ENCODE results near the gene GPN3. TPM values are rescaled to one million over a fixed set of nuclear protein-coding genes. Genes with fewer than 3 reads are reported as not detected.
"Not testable (repeated sequence)": the region's sequence is repeated elsewhere in the genome, so short reads cannot be mapped to it uniquely, and the experiment has no call there.

Gene GPN3
- total RNA-seq, 1 donor from 2014 or later = 50.3 TPM

DNA sequence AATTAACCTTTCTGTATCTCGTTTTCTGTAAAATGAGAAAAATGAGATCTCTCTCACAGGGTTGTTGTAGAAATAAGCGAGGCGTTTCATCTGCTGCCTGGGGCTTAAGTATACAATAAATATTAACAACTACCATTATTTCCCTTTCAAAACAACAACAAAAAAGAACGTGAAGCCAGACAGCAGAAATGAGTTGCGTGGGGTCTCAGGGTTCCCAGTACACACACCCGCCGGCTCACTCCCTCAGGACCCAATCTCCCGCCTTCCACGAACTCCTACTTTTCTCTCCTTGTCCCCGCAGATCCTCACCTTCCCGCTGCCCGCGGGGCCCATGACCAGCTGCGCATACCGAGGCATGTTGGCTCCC is 227 bp downstream of the GPN3 start:
- peaks cover 20% of the 10 kb centered on the region for H3K36me3 Mint-ChIP-seq (ENCODE audit: low read depth)
- DNase-seq (ENCODE audit: low spot score) = no peak
- intact Hi-C loops (cut with micrococcal nuclease) = loop anchor here (1.0 to 10.0 kb wide), 12 partner anchors 18 to 357 kb away; partner anchors contain the start of genes ANAPC7, ARPC3, ATP2A2 and PPP1CC
- no peaks in the 10 kb centered on the region for H3K9me3 Mint-ChIP-seq
- peak overlapping the region; percentile 95 for H3K27ac Mint-ChIP-seq
- H3K4me1 Mint-ChIP-seq (ENCODE audit: low read depth) = peaks cover 31% of the 10 kb centered on the region
- H3K27me3 Mint-ChIP-seq (ENCODE audit: insufficient read depth) = no peaks in the 10 kb centered on the region
- peak overlapping the region; percentile 96 for H3K4me3 Mint-ChIP-seq

DNA sequence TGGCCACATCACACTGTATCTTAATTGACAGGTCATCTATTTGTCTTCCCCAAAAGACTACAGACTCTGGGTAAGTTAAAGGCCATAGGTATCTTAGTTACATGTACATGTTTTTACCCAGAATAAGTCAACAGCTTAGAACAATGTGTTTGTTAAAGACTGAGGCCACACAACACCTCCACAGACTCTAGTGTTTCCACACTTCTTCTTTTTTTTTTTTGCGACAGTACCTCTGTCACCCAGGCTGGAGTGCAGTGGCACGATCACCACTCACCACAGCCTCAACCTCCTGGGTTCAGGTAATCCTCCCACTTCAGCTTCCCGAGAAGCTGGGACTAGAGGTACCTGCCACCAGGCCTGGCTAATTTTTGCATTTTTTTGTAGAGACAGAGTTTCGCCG is 1.3 kb downstream of the GPN3 start:
- intact Hi-C loops (cut with micrococcal nuclease) = loop anchor here (10.0 kb wide), 1 partner anchor 358 kb away; no protein-coding TSS in a partner anchor
- peak overlapping the region; percentile 96 for H3K4me3 Mint-ChIP-seq

DNA sequence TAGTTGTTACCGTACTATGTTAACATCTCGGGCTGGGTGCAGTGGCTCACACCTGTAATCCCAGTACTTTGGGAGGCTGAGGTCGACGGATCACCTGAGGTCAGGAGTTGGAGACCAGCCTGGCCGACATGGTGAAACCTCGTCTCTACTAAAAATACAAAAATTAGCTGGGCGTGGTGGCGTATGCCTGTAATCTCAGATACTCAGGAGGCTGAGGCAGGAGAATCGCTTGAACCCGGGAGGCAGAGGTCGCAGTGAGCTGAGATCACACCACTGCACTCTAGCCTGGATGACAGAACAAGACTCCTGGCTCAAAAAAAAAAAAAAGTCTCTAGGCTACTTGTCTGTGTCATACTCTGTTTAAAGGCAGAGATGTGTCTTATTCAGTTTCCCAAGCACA is 2.3 kb downstream of the GPN3 start:
- intact Hi-C loops (cut with micrococcal nuclease) = loop anchor here (10.0 kb wide), 1 partner anchor 359 kb away; no protein-coding TSS in a partner anchor
- H3K9me3 Mint-ChIP-seq; H3K4me3 Mint-ChIP-seq; DNase-seq (ENCODE audit: low spot score); H3K27ac Mint-ChIP-seq; H3K27me3 Mint-ChIP-seq (ENCODE audit: insufficient read depth): not testable (repeated sequence)
- Mint-ChIP-seq H3K36me3 (ENCODE audit: low read depth) (peaks cover 18% of the 10 kb centered on the region), H3K4me1 (ENCODE audit: low read depth) (peaks cover 36% of the 10 kb centered on the region)

More for the DNA sequence above, 1.3 kb downstream of the GPN3 start:
- no peak for DNase-seq (ENCODE audit: low spot score)
- no peaks in the 10 kb centered on the region for H3K9me3 Mint-ChIP-seq
- peaks cover 21% of the 10 kb centered on the region for H3K36me3 Mint-ChIP-seq (ENCODE audit: low read depth)
- H3K27me3 Mint-ChIP-seq (ENCODE audit: insufficient read depth) = no peaks in the 10 kb centered on the region
- peaks cover 37% of the 10 kb centered on the region for H3K4me1 Mint-ChIP-seq (ENCODE audit: low read depth)
- no peak overlapping the region for H3K27ac Mint-ChIP-seq

DNA sequence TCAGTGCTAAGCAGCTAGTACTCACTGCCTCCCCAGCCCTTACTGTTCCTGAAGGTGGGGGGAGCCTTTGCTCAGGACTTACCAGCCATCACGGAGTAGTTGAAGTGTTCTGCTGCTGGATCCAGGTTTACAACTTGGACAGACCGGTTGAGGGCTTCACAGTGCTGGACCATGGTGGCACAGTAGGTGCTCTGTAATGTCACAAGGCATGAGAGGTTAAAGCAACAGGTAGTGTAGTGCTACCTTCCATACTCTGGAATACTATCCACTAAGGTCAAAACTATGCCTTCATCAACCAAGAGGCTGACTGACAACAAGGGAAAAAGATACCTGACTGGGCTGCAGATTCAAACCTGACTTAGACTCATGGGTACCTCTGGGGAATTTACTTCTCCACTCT is 3.0 kb downstream of the GPN3 start:
- DNase-seq (ENCODE audit: low spot score) = no peak
- H3K9me3 Mint-ChIP-seq = no peaks in the 10 kb centered on the region
- no peak overlapping the region for H3K4me3 Mint-ChIP-seq
- peaks cover 15% of the 10 kb centered on the region for H3K36me3 Mint-ChIP-seq (ENCODE audit: low read depth)
- H3K4me1 Mint-ChIP-seq (ENCODE audit: low read depth) = peaks cover 29% of the 10 kb centered on the region
- H3K27ac Mint-ChIP-seq = no peak overlapping the region
- H3K27me3 Mint-ChIP-seq (ENCODE audit: insufficient read depth) = no peaks in the 10 kb centered on the region
- intact Hi-C loops (cut with micrococcal nuclease) = loop anchor here (10.0 kb wide), 1 partner anchor 360 kb away; no protein-coding TSS in a partner anchor

DNA sequence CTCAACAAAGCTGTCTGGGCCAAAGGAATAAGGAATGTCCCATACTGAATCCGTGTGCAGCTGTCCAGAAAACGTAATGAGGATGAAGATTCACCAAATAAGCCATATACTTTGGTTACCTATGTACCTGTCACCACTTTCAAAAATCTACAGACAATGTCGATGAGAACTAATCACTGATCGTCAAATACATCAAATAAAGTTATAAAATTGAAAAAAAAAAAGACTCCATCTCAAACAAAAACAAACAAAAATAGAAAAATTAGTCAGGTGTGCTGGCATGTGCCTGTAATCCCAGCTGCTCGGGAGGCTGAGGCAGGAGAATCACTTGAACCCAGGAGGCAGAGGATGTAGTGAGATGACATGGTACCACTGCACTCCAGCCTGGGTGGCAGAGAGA is 6.9 kb downstream of the GPN3 start:
- DNase-seq (ENCODE audit: low spot score); H3K9me3 Mint-ChIP-seq; H3K27me3 Mint-ChIP-seq (ENCODE audit: insufficient read depth); H3K4me3 Mint-ChIP-seq; H3K27ac Mint-ChIP-seq: not testable (repeated sequence)
- intact Hi-C loops (cut with micrococcal nuclease) = loop anchor here (10.0 kb wide), 1 partner anchor 364 kb away; no protein-coding TSS in a partner anchor
- Mint-ChIP-seq H3K36me3 (ENCODE audit: low read depth) (peaks cover 25% of the 10 kb centered on the region), H3K4me1 (ENCODE audit: low read depth) (peaks cover 11% of the 10 kb centered on the region)

DNA sequence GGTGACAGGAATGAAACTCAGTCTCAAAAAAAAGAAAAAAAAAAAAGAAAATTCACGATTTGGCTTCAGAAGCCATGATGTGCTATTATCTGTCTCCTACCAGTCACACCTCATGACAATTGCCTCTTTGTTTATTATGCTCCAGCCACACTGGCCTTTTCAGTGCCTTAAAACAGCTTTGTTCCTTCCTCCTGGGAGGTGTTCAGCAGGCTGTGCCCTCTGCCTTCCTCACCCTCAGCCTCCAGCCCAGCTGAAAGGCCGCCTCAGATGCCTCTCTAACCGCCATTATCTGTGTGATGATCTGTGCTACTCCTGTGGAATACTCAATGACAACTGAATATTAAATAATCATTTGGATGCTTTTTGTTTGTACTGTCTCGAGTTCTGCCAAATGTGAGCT is 9.3 kb downstream of the GPN3 start:
- intact Hi-C loops (cut with micrococcal nuclease) = no loop called here
- no peaks in the 10 kb centered on the region for H3K27me3 Mint-ChIP-seq (ENCODE audit: insufficient read depth)
- no peak for DNase-seq (ENCODE audit: low spot score)
- no peaks in the 10 kb centered on the region for H3K9me3 Mint-ChIP-seq
- no peak overlapping the region for H3K27ac Mint-ChIP-seq
- H3K36me3 Mint-ChIP-seq (ENCODE audit: low read depth) = peaks cover 24% of the 10 kb centered on the region
- peaks cover 6% of the 10 kb centered on the region for H3K4me1 Mint-ChIP-seq (ENCODE audit: low read depth)
- H3K4me3 Mint-ChIP-seq = no peak overlapping the region

DNA sequence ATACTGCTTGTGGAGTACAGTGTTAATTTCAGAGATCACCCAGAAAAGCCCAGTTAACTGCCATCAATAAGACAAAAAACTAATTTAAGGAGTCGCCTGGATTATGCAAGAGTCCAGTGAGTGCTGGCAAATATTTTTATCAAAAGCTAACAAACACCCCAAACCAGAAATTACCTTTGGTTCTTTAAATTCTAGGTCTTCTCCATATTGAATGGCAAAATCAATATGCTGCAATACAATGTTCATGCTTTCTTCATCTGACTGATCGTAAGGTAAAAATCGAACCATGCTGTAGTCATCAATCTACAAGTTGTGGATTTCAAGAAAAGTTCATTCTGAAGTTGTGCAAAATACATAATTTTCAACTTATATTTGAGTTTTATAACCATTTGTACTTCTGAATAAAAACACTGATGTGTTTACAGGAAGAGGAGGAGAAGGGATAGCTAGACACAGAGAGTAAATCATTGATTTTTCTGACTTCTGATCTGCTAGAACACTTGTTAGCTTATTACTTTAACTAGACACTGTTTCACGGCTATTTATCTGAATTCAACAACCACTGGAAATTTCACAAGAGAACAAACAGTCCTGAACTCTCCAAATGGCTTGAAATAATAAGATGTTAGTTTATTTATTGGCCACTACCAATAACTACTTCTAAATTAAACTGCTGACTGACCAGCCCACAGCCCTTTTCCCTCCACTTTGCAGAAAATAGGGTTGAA is 14.3 kb downstream of the GPN3 start:
- Mint-ChIP-seq H3K4me3 (no peak overlapping the region), H3K27me3 (ENCODE audit: insufficient read depth) (no peaks in the 10 kb centered on the region), H3K9me3 (no peaks in the 10 kb centered on the region), H3K4me1 (ENCODE audit: low read depth) (peaks cover 19% of the 10 kb centered on the region), H3K27ac (no peak overlapping the region), H3K36me3 (ENCODE audit: low read depth) (peaks cover 29% of the 10 kb centered on the region)
- no peak for DNase-seq (ENCODE audit: low spot score)
- intact Hi-C loops (cut with micrococcal nuclease) = no loop called here

DNA sequence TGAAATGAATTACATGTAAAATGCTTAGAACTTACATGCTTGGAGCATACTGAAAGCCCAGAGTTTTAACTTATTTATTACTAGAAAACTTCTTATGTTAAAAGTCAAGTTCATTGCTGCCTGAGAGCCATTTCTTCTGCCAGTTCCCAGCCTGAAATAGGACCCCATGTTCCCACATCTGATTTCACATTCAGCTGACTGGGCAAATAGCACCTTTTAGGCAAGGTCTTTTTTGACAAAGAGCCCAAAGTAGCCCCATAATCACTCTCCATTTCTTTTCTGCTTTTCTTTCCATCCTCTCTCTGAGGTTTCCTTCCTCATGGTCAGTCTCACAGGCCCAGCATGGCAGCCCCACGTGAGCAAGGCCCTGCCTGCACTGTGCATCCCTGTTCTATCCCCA is 16.8 kb downstream of the GPN3 start:
- intact Hi-C loops (cut with micrococcal nuclease) = loop anchor here (2.0 kb wide), 1 partner anchor 62 kb away; no protein-coding TSS in a partner anchor
- Mint-ChIP-seq H3K9me3 (no peaks in the 10 kb centered on the region), H3K27ac (peak overlapping the region; percentile 83), H3K36me3 (ENCODE audit: low read depth) (peaks cover 33% of the 10 kb centered on the region), H3K4me3 (peak overlapping the region; percentile 100), H3K4me1 (ENCODE audit: low read depth) (peaks cover 36% of the 10 kb centered on the region), H3K27me3 (ENCODE audit: insufficient read depth) (no peaks in the 10 kb centered on the region)
- DNase-seq (ENCODE audit: low spot score) = no peak

DNA sequence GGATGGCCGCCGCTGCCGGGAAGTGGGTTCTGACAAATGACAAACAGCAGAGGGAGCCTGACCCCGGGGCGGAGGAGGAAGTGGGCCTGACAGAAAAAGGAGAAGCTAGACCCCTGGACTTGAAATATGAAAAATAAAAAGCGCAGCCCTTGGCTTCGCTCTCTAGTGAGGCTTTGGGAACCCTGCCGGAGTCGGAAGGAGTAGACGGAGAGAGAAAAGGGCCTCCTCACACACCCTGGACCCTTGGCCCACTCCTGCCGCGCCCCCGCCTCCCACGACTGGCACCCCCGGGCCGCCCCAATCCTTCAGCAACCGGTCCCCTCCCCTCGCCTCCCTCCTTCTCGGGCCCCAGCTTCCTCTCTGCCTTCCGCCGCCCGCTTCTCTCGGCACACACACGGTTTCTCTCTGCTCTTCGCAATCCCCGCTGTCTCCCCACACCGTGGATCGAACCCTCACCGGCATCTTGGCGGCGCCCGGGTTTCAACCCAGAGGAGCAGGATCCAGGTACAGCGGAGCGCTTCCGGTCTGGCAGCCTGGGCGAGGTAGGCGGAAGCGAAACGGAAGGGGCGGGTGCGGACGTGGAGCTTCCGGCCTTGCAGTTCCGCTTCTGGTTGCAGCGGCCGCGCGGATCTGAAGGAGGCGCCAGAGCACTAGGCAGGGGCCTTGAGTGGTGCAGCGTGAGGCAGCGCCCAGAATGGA is 18.1 kb downstream of the GPN3 start, which contains the start of gene ARPC3:
Gene ARPC3, minus strand, starts transcription at position 539 of the 699 bp plus-strand sequence. Its CDS starts 77 bp downstream, at position 462.
- Mint-ChIP-seq H3K4me3 (peak within 1 kb of the TSS; percentile 100), H3K9me3 (no peaks in the 10 kb centered on the region), H3K27me3 (ENCODE audit: insufficient read depth) (no peaks in the 10 kb centered on the region), H3K27ac (peak within 1 kb of the TSS; percentile 100), H3K4me1 (ENCODE audit: low read depth) (peaks cover 42% of the 10 kb centered on the region), H3K36me3 (ENCODE audit: low read depth) (peaks cover 36% of the 10 kb centered on the region)
- peak; percentile 94 for DNase-seq (ENCODE audit: low spot score)
- intact Hi-C loops (cut with micrococcal nuclease) = loop anchor here (1.0 to 2.0 kb wide), 8 partner anchors 18 to 438 kb away; partner anchors contain the start of genes ANAPC7, FAM216A, GPN3 and RAD9B

DNA sequence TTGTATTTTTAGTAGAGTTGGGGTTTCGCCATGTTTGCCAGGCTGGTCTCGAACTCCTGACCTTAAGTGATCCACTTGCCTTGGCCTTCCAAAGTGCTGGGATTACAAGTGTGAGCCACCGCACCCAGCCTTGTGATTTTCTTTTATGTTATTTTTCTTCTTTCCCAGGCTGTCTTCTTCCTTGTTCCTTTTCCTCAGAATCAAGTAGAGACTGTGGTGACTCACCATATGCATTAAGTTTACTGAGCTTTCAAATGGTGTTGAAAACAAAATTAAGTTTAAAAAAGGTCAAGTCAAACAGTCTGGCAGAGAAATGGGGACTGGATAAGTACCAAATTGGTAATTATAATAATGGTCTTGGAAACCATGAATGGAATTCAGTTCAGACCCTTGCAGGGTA is 23.6 kb downstream of the GPN3 start:
- H3K27ac Mint-ChIP-seq = no peak overlapping the region

DNA sequence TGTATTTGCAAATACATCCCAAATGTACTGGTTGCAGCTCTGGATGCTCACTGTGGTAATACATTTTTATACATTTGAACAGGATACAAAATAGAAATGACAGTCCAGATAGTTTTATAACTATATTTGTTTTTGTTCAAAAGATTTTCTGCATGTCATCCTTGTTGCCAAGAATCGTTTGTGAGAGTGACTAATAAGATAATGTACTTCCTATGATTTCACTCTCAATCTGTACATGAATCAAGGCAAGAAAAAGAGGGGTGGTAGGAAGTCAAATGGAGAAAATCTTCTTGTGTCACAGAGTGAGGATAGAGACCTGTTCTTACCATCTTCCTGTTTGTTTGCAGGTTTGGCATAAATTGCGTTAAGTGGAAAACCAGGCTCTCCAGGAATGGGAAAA is 31.8 kb downstream of the GPN3 start:
- Mint-ChIP-seq H3K9me3 (no peaks in the 10 kb centered on the region), H3K4me3 (no peak overlapping the region), H3K36me3 (ENCODE audit: low read depth) (peaks cover 34% of the 10 kb centered on the region), H3K4me1 (ENCODE audit: low read depth) (no peaks in the 10 kb centered on the region), H3K27ac (no peak overlapping the region), H3K27me3 (ENCODE audit: insufficient read depth) (no peaks in the 10 kb centered on the region)
- no peak for DNase-seq (ENCODE audit: low spot score)
- intact Hi-C loops (cut with micrococcal nuclease) = no loop called here

More for the DNA sequence above, 23.6 kb downstream of the GPN3 start:
- Mint-ChIP-seq H3K36me3 (ENCODE audit: low read depth) (peaks cover 29% of the 10 kb centered on the region), H3K4me3 (no peak overlapping the region), H3K4me1 (ENCODE audit: low read depth) (peaks cover 35% of the 10 kb centered on the region), H3K27me3 (ENCODE audit: insufficient read depth) (no peaks in the 10 kb centered on the region), H3K9me3 (no peaks in the 10 kb centered on the region)
- DNase-seq (ENCODE audit: low spot score) = no peak
- intact Hi-C loops (cut with micrococcal nuclease) = no loop called here

DNA sequence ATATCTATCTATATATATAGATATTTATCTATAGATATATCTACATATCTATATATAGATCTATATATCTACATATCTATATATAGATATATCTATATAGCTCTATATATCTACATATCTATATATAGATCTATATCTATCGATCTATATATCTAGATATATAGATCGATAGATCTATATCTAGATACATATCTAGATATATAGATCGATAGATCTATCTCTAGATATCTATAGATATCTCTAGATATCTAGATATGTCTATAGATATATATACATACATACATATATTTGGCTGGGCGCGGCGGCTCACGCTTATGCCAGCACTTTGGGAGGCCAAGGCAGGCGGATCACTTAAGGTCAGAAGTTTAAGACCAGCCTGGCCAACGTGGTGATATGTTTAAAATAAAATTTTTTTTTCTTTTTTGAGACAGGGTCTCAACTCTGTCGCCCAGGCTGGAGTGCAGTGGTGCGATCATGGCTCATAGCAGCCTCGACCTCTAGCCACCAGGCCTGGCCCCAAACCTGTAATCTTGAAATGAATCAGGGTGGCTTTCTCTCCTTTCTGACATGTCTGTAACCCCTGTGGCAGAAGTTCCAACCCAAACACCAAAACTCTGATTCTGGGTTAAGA is 36.0 kb downstream of the GPN3 start:
- Mint-ChIP-seq H3K27ac (no peak overlapping the region), H3K36me3 (ENCODE audit: low read depth) (peaks cover 21% of the 10 kb centered on the region), H3K4me3 (no peak overlapping the region), H3K9me3 (no peaks in the 10 kb centered on the region), H3K4me1 (ENCODE audit: low read depth) (no peaks in the 10 kb centered on the region), H3K27me3 (ENCODE audit: insufficient read depth) (peaks cover 4% of the 10 kb centered on the region)
- intact Hi-C loops (cut with micrococcal nuclease) = loop anchor here (1.0 kb wide), 7 partner anchors 18 to 332 kb away; partner anchors contain the start of genes ARPC3, ATP2A2, FAM216A and GPN3
- DNase-seq (ENCODE audit: low spot score) = no peak

Data from activated T-helper 1 cell treated with anti-CD3 and anti-CD28 coated beads, Interleukin-12 subunit alpha, Interleukin-12 subunit beta, Interleukin-2, Interleukin-4 antibody, amounts not matched to agents 30 ng/mL and 10 ng/mL and 1 ng/mL, durations not matched to agents 14 hours and 24 hours and 36 hours (primary cell).